Tibial artery (tissue), 4 donors: Measurements from ENCODE around the gene CLPTM1.

Source experiments
- DNase-seq, 2 donors: peaks; one replicate each; pipeline ENCODE4 v3.0.0-alpha.2; 2019
- H3K27ac ChIP-seq, 2 donors: fragments of 200-600 bp; sonication (generic) in 1 of 2; 1 replicate in 1 of 2; 2 replicates in 1 of 2; pipeline ENCODE4 v1.5.1; 2018 to 2019; ENCODE audit warnings: mild to moderate bottlenecking in 1 of 2
- H3K27me3 ChIP-seq, 2 donors: fragments of 200-600 bp; sonication (generic) in 1 of 2; one replicate each; pipeline versions ENCODE4 v1.5.1 to v1.6.0; 2016 to 2019
- H3K36me3 ChIP-seq, 3 donors: fragments of 200-600 bp; sonication (generic) in 2 of 3; one replicate each; pipeline ENCODE4 v1.5.1; 2016 to 2019; ENCODE audit warnings: mild to moderate bottlenecking in 2 of 3
- H3K4me1 ChIP-seq, 4 donors: fragments of 200-600 bp; sonication (generic) in 2 of 4; 1 replicate in 3 of 4; 2 replicates in 1 of 4; pipeline ENCODE4 v1.5.1; 2016 to 2019
- H3K4me3 ChIP-seq, 2 donors: fragments of 200-600 bp; sonication (generic) in 1 of 2; 1 replicate in 1 of 2; 2 replicates in 1 of 2; pipeline ENCODE4 v1.5.1; 2018 to 2019; ENCODE audit warnings: mild to moderate bottlenecking in 2 of 2
- H3K9me3 ChIP-seq, 3 donors: fragments of 200-600 bp; sonication (generic) in 1 of 3; one replicate each; pipeline ENCODE4 v1.5.1; 2016 to 2019
- CTCF ChIP-seq, 2 experiments: fragments of 200-600 bp in 1 of 2; fragments of 450-650 bp in 1 of 2; IDR thresholded peaks; one replicate each; pipeline ENCODE4 v1.5.1; 2017 to 2019; ENCODE audit warnings: antibody characterized with exemption in 2 of 2, mild to moderate bottlenecking in 1 of 2, moderate library complexity in 1 of 2
- intact Hi-C: fragments of 100-400 bp; cut with DNase I; formaldehyde crosslinking; loops from one replicate; pipeline ENCODE4 v1.15.0; 2023; ENCODE audit warnings: low total_unique reads

The CLPTM1 gene

GRCh38 chr19:45025264-45025663, 70.1 kb downstream of the CLPTM1 start:
- Histone ChIP-seq H3K36me3 (peaks cover 7 to 36% (median 21%) of the 10 kb centered on the region in 3 donors), H3K4me3 (no peak overlapping the region), H3K27ac (no peak overlapping the region), H3K27me3 (no peaks in the 10 kb centered on the region), H3K4me1 (no peaks in the 10 kb centered on the region), H3K9me3 (no peaks in the 10 kb centered on the region)
- no peak for DNase-seq
- TF ChIP-seq CTCF (IDR thresholded peaks at IDR 0.05), result no peak
- intact Hi-C loops, result no loop called here

GRCh38 chr19:45027371-45027770, 72.2 kb downstream of the CLPTM1 start:
- Histone ChIP-seq H3K9me3 (no peaks in the 10 kb centered on the region), H3K27ac (no peak overlapping the region), H3K4me1 (no peaks in the 10 kb centered on the region), H3K36me3 (peaks cover 7 to 58% (median 33%) of the 10 kb centered on the region in 3 donors), H3K4me3 (no peak overlapping the region), H3K27me3 (no peaks in the 10 kb centered on the region)
- TF ChIP-seq CTCF (IDR thresholded peaks at IDR 0.05), result no peak
- intact Hi-C loops, result no loop called here
- no peak for DNase-seq

GRCh38 chr19:45030825-45031224, 75.6 kb downstream of the CLPTM1 start:
- no peak overlapping the region for H3K4me3 ChIP-seq
- H3K27ac ChIP-seq, result no peak overlapping the region
- H3K4me1 ChIP-seq, result no peaks in the 10 kb centered on the region
- H3K36me3 ChIP-seq, result peaks cover 7 to 90% (median 48%) of the 10 kb centered on the region in 3 donors
- intact Hi-C loops, result no loop called here
- DNase-seq, result no peak
- H3K9me3 ChIP-seq, result no peaks in the 10 kb centered on the region
- TF ChIP-seq CTCF (IDR thresholded peaks at IDR 0.05), result no peak
- H3K27me3 ChIP-seq, result no peaks in the 10 kb centered on the region

DNA sequence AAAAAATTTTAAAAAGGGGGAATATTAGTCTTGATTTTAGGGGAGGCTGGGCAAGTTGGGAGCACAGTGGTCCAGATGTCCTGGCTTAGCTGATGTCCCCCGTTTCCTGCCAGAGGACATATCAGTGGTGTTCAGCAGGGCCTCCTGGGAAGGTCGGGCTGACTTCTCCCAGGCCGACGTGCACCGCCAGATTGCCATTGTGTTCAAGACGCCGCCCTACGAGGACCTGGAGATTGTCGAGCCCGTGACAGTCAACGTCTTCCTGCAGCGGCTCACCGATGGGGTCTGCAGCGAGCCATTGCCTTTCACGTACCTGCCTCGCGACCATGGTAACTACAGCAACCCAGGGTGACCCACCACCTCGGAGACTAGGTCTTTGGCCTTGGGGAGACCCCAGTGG, 77.2 kb downstream of the CLPTM1 start:
- H3K9me3 ChIP-seq, result no peaks in the 10 kb centered on the region
- H3K27ac ChIP-seq, result no peak overlapping the region
- no peak for DNase-seq
- no peak overlapping the region for H3K4me3 ChIP-seq
- intact Hi-C loops, result no loop called here
- peaks cover 7 to 84% (median 47%) of the 10 kb centered on the region in 3 donors for H3K36me3 ChIP-seq
- no peaks in the 10 kb centered on the region for H3K4me1 ChIP-seq
- no peaks in the 10 kb centered on the region for H3K27me3 ChIP-seq
- no peak for TF ChIP-seq CTCF (IDR thresholded peaks at IDR 0.05)

- Histone ChIP-seq H3K27ac (no peak overlapping the region), H3K36me3 (peaks cover 5 to 60% (median 35%) of the 10 kb centered on the region in 3 donors), H3K4me1 (peaks cover 0 to 23% (median 19%) of the 10 kb centered on the region in 4 donors), H3K9me3 (no peaks in the 10 kb centered on the region), H3K4me3 (no peak overlapping the region), H3K27me3 (no peaks in the 10 kb centered on the region)
- intact Hi-C loops, result no loop called here
- no peak for DNase-seq
- no peak for TF ChIP-seq CTCF (IDR thresholded peaks at IDR 0.05)
Measured at GRCh38 chr19:45035755-45036154, 80.6 kb downstream of the CLPTM1 start.
